ENCODE data around the gene SHISAL1. TPM values are rescaled to one million over a fixed set of nuclear protein-coding genes. Genes with fewer than 3 reads are reported as not detected.

Gene SHISAL1
- total and polyA plus RNA-seq, 2 donors (not counting 3 experiments of a cell fraction or from before 2014, with no cell fraction given): 0.01 to 0.07 TPM

DNA sequence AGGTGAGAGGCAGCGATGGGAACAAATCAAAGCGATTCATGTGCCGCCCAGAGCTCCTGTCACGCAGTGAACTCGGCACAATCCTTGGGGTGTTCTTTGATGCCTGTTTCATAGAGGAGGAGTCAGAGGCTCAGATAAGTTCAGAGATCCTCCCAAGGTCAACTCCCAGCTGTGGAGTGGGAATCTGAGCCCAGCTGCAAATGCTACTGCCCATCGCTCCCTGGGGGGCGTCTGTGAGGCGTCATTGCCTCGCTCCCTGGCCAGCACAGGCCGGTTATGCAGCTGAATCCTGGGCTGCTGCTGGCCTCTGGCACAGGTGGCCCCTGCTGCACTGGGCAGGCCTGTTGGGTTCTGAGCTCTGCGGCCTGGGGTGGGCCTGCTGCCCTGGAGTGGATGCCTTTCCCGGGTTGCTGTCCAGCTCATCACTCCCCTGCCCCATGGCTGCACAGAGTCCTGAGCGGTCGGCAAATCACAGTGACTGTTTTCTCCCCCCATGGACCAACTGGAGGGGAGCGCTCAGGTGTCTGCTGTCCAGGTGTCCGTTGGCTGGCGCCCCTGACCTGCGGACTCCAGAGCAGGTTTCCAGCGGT, 36.3 kb upstream of the SHISAL1 start:
- no peaks in the 10 kb centered on the region for H3K36me3 ChIP-seq (ENCODE audit: control insufficient read depth in 2 of 2, extremely low read depth in 1 of 2, insufficient read depth in 2 of 2, low read length in 2 of 2)
- H3K79me2 ChIP-seq (ENCODE audit: control insufficient read depth, insufficient read depth, low read length): no peaks in the 10 kb centered on the region
- peaks cover 0 to 3% of the 10 kb centered on the region in 2 experiments for H3K27me3 ChIP-seq (ENCODE audit: control insufficient read depth in 2 of 2, insufficient read depth in 2 of 2, low read length in 2 of 2)
- no peak overlapping the region for H3K4me3 ChIP-seq (replicated peaks in 1 of 3; ENCODE audit: insufficient read depth in 1 of 3, low read depth in 1 of 3, low read length in 3 of 3)
- no peaks in the 10 kb centered on the region for H3K9me3 ChIP-seq (replicated peaks; ENCODE audit: control insufficient read depth, insufficient read depth, low read length)
- no peaks in the 10 kb centered on the region for H4K20me1 ChIP-seq (replicated peaks; ENCODE audit: control insufficient read depth, extremely low read depth, insufficient read depth, low read length)
- no peak overlapping the region for H3K27ac ChIP-seq (ENCODE audit: insufficient read depth, low read depth, low read length)
- ChIA-PET CTCF (interaction anchor here (0.9 kb wide), 1 partner anchor 44 kb away, joined by 3 read pairs; no protein-coding TSS in a partner anchor), POLR2A (no interaction called here)
- DNase-seq (ENCODE audit: low read depth, low spot score) (no peak), FAIRE-seq (no peak)
- dilution Hi-C loops (cut with MboI; ENCODE audit: extremely low pct_ligation_motif_present, low sequenced_read_pairs): no loop called here
- TF ChIP-seq EZH2 (IDR thresholded peaks at IDR 0.05; ENCODE audit: borderline replicate concordance, low read depth, low read length, severe bottlenecking) (no peak), POLR2A (IDR thresholded peaks at IDR 0.05; ENCODE audit: low read depth, low read length) (no peak), JUN (IDR thresholded peaks at IDR 0.05; ENCODE audit: borderline replicate concordance, insufficient read depth, insufficient read length, low read depth) (no peak), MYC (IDR thresholded peaks at IDR 0.05; ENCODE audit: low read depth, low read length) (no peak), GATA2 (IDR thresholded peaks at IDR 0.05; ENCODE audit: insufficient read depth, insufficient read length, low read depth, low read length) (no peak), POLR2AphosphoS5 (IDR thresholded peaks at IDR 0.05; ENCODE audit: insufficient read depth, low read depth, low read length) (no peak), FOS (IDR thresholded peaks at IDR 0.05; ENCODE audit: borderline replicate concordance, insufficient read depth, low read length) (no peak)
- TF ChIP-seq, protein P1, sequence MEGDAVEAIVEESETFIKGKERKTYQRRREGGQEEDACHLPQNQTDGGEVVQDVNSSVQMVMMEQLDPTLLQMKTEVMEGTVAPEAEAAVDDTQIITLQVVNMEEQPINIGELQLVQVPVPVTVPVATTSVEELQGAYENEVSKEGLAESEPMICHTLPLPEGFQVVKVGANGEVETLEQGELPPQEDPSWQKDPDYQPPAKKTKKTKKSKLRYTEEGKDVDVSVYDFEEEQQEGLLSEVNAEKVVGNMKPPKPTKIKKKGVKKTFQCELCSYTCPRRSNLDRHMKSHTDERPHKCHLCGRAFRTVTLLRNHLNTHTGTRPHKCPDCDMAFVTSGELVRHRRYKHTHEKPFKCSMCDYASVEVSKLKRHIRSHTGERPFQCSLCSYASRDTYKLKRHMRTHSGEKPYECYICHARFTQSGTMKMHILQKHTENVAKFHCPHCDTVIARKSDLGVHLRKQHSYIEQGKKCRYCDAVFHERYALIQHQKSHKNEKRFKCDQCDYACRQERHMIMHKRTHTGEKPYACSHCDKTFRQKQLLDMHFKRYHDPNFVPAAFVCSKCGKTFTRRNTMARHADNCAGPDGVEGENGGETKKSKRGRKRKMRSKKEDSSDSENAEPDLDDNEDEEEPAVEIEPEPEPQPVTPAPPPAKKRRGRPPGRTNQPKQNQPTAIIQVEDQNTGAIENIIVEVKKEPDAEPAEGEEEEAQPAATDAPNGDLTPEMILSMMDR (IDR thresholded peaks at IDR 0.05; ENCODE audit: extremely low read depth in 1 of 2, insufficient read depth in 1 of 2, low read depth in 1 of 2, low read length in 2 of 2): no peak
- TF ChIP-seq, protein P2, sequence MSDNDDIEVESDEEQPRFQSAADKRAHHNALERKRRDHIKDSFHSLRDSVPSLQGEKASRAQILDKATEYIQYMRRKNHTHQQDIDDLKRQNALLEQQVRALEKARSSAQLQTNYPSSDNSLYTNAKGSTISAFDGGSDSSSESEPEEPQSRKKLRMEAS (IDR thresholded peaks at IDR 0.05; ENCODE audit: insufficient read depth, insufficient read length): no peak
- H3K4me2 ChIP-seq (ENCODE audit: insufficient read depth, low read length): no peak overlapping the region
- intact Hi-C loops (cut with micrococcal nuclease): no loop called here
- no peak overlapping the region for H2AFZ ChIP-seq (ENCODE audit: low read depth, low read length)
- no peaks in the 10 kb centered on the region for H3K4me1 ChIP-seq (ENCODE audit: control insufficient read depth, extremely low read depth, insufficient read depth, low read length)
- H3K9ac ChIP-seq (replicated peaks; ENCODE audit: extremely low read depth, insufficient read depth, low read length): no peak overlapping the region
- no TSS peak for BruUV-seq (replicated peaks)
- no peaks in the 10 kb centered on the region for H3K9me1 ChIP-seq (replicated peaks; ENCODE audit: control insufficient read depth, extremely low read depth, insufficient read depth, low read length)
